Bronchial epithelial cell (primary cell): ENCODE results near the gene SEC14L1. TPM values are rescaled to one million over a fixed set of nuclear protein-coding genes. Genes with fewer than 3 reads are reported as not detected.

ENCODE experiments used
- DNase-seq: peaks from one replicate; pipeline ENCODE4 v3.0.0-alpha.2; 2010; ENCODE audit warnings: low read depth
- FAIRE-seq: peaks from 2 replicates; lab custom pipeline; 2011; peaks lifted over from hg19 to GRCh38; lab: Jason Lieb, UNC
- H3K27me3 ChIP-seq: 2 replicates; pipeline ENCODE4 v1.5.1; 2011; ENCODE audit warnings: low read length; ENCODE audit not compliant: control insufficient read depth, insufficient read depth
- H3K36me3 ChIP-seq: 2 replicates; pipeline ENCODE4 v1.5.1; 2011; ENCODE audit warnings: low read length; ENCODE audit not compliant: control insufficient read depth, insufficient read depth
- H3K4me3 ChIP-seq: 2 replicates; pipeline ENCODE4 v1.5.1; 2011; ENCODE audit warnings: mild to moderate bottlenecking, low read depth, low read length, control low read depth
- CTCF ChIP-seq: IDR thresholded peaks from 2 replicates; pipeline ENCODE4 v1.5.1; 2011; ENCODE audit warnings: mild to moderate bottlenecking, moderate library complexity, low read length, control low read depth, inconsistent platforms; ENCODE audit not compliant: insufficient read depth, severe bottlenecking
- total RNA-seq: library from RNA; depleted of rRNA; stranded (reverse); fragments of >200 nt; gene quantifications from 2 replicates; pipeline ENCODE4 v1.2.1, GENCODE V29; 2014

SEC14L1 gene
- total RNA-seq, 1 donor from 2014 or later, result 21.6 TPM

DNA sequence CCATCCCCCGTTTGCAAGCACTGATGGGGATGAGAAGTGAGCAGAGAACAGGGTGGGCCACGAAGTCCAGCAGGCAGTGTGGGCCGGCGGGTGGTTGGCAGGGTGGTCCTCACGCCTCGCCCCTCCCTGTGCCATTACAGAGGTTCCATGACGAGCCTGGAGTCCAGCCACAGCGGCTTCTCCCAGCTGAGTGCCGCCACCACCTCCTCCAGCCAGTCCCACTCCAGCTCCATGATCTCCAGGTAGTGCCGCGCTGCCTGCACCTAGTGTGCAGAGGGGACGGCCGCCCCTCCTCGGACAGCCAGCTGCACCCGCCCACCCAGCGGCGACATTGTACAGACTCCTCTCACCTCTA lies 73.0 kb downstream of the SEC14L1 start:
- FAIRE-seq, result no peak
- DNase-seq, result no peak
- TF ChIP-seq CTCF, result no peak
- peaks cover 41% of the 10 kb centered on the region for H3K36me3 ChIP-seq
- H3K27me3 ChIP-seq, result no peaks in the 10 kb centered on the region
- no peak overlapping the region for H3K4me3 ChIP-seq

DNA sequence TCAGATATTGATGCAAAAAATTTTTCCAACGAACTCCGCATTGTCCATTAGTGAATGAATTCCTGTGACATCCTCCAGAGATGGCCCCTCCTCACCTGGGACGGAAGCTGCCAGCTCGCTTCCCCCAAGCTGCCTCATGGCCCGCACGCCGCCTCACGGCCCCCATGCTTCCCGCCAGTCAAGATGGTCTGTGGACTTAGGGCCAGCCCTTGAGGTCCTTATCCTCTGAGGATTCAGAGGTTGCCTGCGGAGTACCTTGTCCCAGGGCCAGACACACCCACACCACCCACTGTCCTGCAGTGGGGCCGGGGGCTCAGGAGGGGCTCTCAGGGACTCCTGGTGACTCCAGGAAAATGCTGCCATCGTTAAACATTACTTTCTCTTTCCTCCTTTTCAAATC lies 73.6 kb downstream of the SEC14L1 start:
- DNase-seq, result no peak
- no peak for TF ChIP-seq CTCF
- H3K4me3 ChIP-seq, result no peak overlapping the region
- no peaks in the 10 kb centered on the region for H3K27me3 ChIP-seq
- no peak for FAIRE-seq
- peaks cover 40% of the 10 kb centered on the region for H3K36me3 ChIP-seq

- peak; percentile 31 for DNase-seq
- no peak for FAIRE-seq
- TF ChIP-seq CTCF, result peak; percentile 67
- peaks cover 39% of the 10 kb centered on the region for H3K36me3 ChIP-seq
- no peak overlapping the region for H3K4me3 ChIP-seq
- no peaks in the 10 kb centered on the region for H3K27me3 ChIP-seq
These were observed 74.0 kb downstream of the SEC14L1 start for GRCh38 chr17:77214743-77215142.

DNA sequence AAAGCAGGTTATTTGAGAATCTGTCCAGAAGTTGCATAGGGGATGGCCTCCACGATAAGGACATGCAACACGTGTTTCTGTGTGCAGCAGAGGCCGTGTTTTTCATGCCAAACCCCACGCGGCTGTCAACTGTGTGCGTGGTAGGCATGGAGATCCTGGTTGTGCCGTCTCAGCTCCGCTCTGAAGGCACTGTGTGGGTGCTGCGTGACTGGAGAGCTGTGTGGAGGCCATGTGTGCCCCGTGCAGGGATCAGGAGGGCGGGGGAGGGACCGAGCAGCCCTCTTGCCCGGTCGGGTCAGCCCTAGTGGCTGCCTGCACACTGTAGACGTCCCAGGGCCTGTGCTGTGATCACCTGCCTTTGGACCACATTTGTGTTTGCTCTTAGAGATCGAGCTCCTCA lies 74.5 kb downstream of the SEC14L1 start:
- DNase-seq, result no peak
- Histone ChIP-seq H3K4me3 (no peak overlapping the region), H3K36me3 (peaks cover 37% of the 10 kb centered on the region), H3K27me3 (no peaks in the 10 kb centered on the region)
- no peak for TF ChIP-seq CTCF
- no peak for FAIRE-seq

GRCh38 chr17:77216486-77216885 lies 75.7 kb downstream of the SEC14L1 start:
- peaks cover 28% of the 10 kb centered on the region for H3K36me3 ChIP-seq
- no peak overlapping the region for H3K4me3 ChIP-seq
- no peaks in the 10 kb centered on the region for H3K27me3 ChIP-seq
- FAIRE-seq (no peak), DNase-seq (no peak)
- TF ChIP-seq CTCF, result no peak

- no peak for FAIRE-seq
- no peaks in the 10 kb centered on the region for H3K27me3 ChIP-seq
- DNase-seq, result no peak
- H3K4me3 ChIP-seq, result no peak overlapping the region
- H3K36me3 ChIP-seq, result peaks cover 24% of the 10 kb centered on the region
- TF ChIP-seq CTCF, result no peak
These were observed 76.4 kb downstream of the SEC14L1 start for GRCh38 chr17:77217123-77217522.
